Smooth muscle cell (in vitro differentiated cells): ENCODE results near the gene NRF1. TPM values are rescaled to one million over a fixed set of nuclear protein-coding genes. Genes with fewer than 3 reads are reported as not detected.

Experiments used
- DNase-seq: peaks from one replicate; lab custom pipeline; 2025; ENCODE audit not compliant: unreplicated experiment; lab: John Stamatoyannopoulos, UW
- H2AFZ ChIP-seq: fragments of 200-600 bp; sonication (generic); 2 replicates; pipeline ENCODE4 v1.6.0; 2016; ENCODE audit warnings: antibody characterized with exemption, low read depth, mild to moderate bottlenecking
- H3F3A ChIP-seq: fragments of 200-600 bp; sonication (generic); 2 replicates; pipeline ENCODE4 v1.6.0; 2017; ENCODE audit warnings: antibody characterized with exemption, low read depth
- H3K27ac ChIP-seq: fragments of 200-600 bp; sonication (generic); 2 replicates; pipeline ENCODE4 v1.5.1; 2016; ENCODE audit warnings: low read depth, mild to moderate bottlenecking
- H3K27me3 ChIP-seq: fragments of 200-600 bp; sonication (generic); 2 replicates; pipeline ENCODE4 v1.6.1; 2016; ENCODE audit warnings: low read depth, mild to moderate bottlenecking
- H3K36me3 ChIP-seq: fragments of 200-600 bp; sonication (generic); 2 replicates; pipeline ENCODE4 v1.5.1; 2016; ENCODE audit warnings: low read depth
- H3K4me1 ChIP-seq: fragments of 200-600 bp; sonication (generic); 2 replicates; pipeline ENCODE4 v1.5.1; 2016; ENCODE audit warnings: low read depth
- H3K4me2 ChIP-seq: fragments of 200-600 bp; sonication (generic); 2 replicates; pipeline ENCODE4 v1.6.0; 2016; ENCODE audit warnings: mild to moderate bottlenecking
- H3K4me3 ChIP-seq: fragments of 200-600 bp; sonication (generic); 2 replicates; pipeline ENCODE4 v1.5.1; 2016; ENCODE audit warnings: mild to moderate bottlenecking
- H3K79me2 ChIP-seq: fragments of 200-600 bp; sonication (generic); 2 replicates; pipeline ENCODE4 v1.6.0; 2016; ENCODE audit warnings: low read depth, mild to moderate bottlenecking
- H3K9ac ChIP-seq: fragments of 200-600 bp; sonication (generic); 2 replicates; pipeline ENCODE4 v1.6.0; 2016; ENCODE audit warnings: low read depth
- H3K9me3 ChIP-seq: fragments of 200-600 bp; sonication (generic); replicated peaks from 2 replicates; pipeline ENCODE4 v1.5.1; 2016; ENCODE audit warnings: low read depth
- H4K20me1 ChIP-seq: fragments of 200-600 bp; sonication (generic); 2 replicates; pipeline ENCODE4 v1.6.0; 2016; ENCODE audit warnings: low read depth
- CTCF ChIP-seq: fragments of 200-600 bp; sonication (generic); IDR thresholded peaks from 2 replicates; pipeline ENCODE4 v1.5.1; 2017; ENCODE audit warnings: borderline replicate concordance, mild to moderate bottlenecking, antibody characterized with exemption; ENCODE audit not compliant: insufficient read depth, poor library complexity, severe bottlenecking
- WGBS: methylation state at CpG from one replicate; pipeline ENCODE4 v1.1.7; 2016; ENCODE audit warnings: low lambda C conversion rate; 5-methylcytosine and 5-hydroxymethylcytosine counted together
- polyA plus RNA-seq: library from polyadenylated mRNA; unstranded; fragments of >200 nt; fragmentation: Nextera tagmentation; extraction: Ambion mirVana; gene quantifications from 2 replicates; pipeline ENCODE4 v1.2.1, GENCODE V29; 2016
- total RNA-seq: library from RNA; depleted of rRNA; stranded (reverse); fragments of >200 nt; gene quantifications from 2 replicates; pipeline ENCODE4 v1.2.3, GENCODE V29; 2014

Gene NRF1
- total and polyA plus RNA-seq, 2 experiments from 2014 or later: 8.9 to 13.4 TPM

- no peak overlapping the region for H3K9ac ChIP-seq
- H3K4me2 ChIP-seq: no peak overlapping the region
- H3K4me1 ChIP-seq: no peaks in the 10 kb centered on the region
- H3K79me2 ChIP-seq: no peaks in the 10 kb centered on the region
- H4K20me1 ChIP-seq: no peaks in the 10 kb centered on the region
- no peak overlapping the region for H3K27ac ChIP-seq
- no peak for TF ChIP-seq CTCF
- no peaks in the 10 kb centered on the region for H3F3A ChIP-seq
- no peak for DNase-seq
- H3K36me3 ChIP-seq: peaks cover 3% of the 10 kb centered on the region
- 85% methylated on average over 2 of the region's 2 CpGs for WGBS
- H2AFZ ChIP-seq: no peak overlapping the region
- H3K9me3 ChIP-seq: no peaks in the 10 kb centered on the region
- no peaks in the 10 kb centered on the region for H3K27me3 ChIP-seq
- no peak overlapping the region for H3K4me3 ChIP-seq
These were observed 118.0 kb downstream of the NRF1 start for GRCh38 chr7:129729511-129729910.

GRCh38 chr7:129730159-129730558, 118.6 kb downstream of the NRF1 start:
- H2AFZ ChIP-seq: no peak overlapping the region
- 100% methylated on average over 3 of the region's 3 CpGs for WGBS
- no peak for DNase-seq
- no peaks in the 10 kb centered on the region for H3K27me3 ChIP-seq
- H3F3A ChIP-seq: no peaks in the 10 kb centered on the region
- no peaks in the 10 kb centered on the region for H3K36me3 ChIP-seq
- H3K9me3 ChIP-seq: no peaks in the 10 kb centered on the region
- H3K79me2 ChIP-seq: no peaks in the 10 kb centered on the region
- no peaks in the 10 kb centered on the region for H4K20me1 ChIP-seq
- no peak for TF ChIP-seq CTCF
- no peak overlapping the region for H3K27ac ChIP-seq
- H3K4me3 ChIP-seq: no peak overlapping the region
- no peak overlapping the region for H3K4me2 ChIP-seq
- no peak overlapping the region for H3K9ac ChIP-seq
- H3K4me1 ChIP-seq: no peaks in the 10 kb centered on the region

- no peak for DNase-seq
- Histone ChIP-seq H3K4me2 (no peak overlapping the region), H3K9me3 (no peaks in the 10 kb centered on the region), H3F3A (no peaks in the 10 kb centered on the region), H3K27me3 (no peaks in the 10 kb centered on the region), H2AFZ (no peak overlapping the region), H3K36me3 (no peaks in the 10 kb centered on the region), H3K4me1 (no peaks in the 10 kb centered on the region), H3K27ac (no peak overlapping the region), H3K4me3 (no peak overlapping the region), H3K9ac (no peak overlapping the region), H4K20me1 (no peaks in the 10 kb centered on the region), H3K79me2 (no peaks in the 10 kb centered on the region)
- WGBS: 90% methylated on average over 5 of the region's 5 CpGs
- no peak for TF ChIP-seq CTCF
These were observed 122.9 kb downstream of the NRF1 start for GRCh38 chr7:129734400-129734799.

- no peak overlapping the region for H2AFZ ChIP-seq
- 42% methylated on average over 4 of the region's 4 CpGs for WGBS
These were observed 127.9 kb downstream of the NRF1 start for GRCh38 chr7:129739427-129739826.

More at GRCh38 chr7:129739427-129739826, 127.9 kb downstream of the NRF1 start:
- H3K9ac ChIP-seq: no peak overlapping the region
- DNase-seq: no peak
- H3K27ac ChIP-seq: no peak overlapping the region
- H4K20me1 ChIP-seq: no peaks in the 10 kb centered on the region
- no peak for TF ChIP-seq CTCF
- no peak overlapping the region for H3K4me3 ChIP-seq
- no peaks in the 10 kb centered on the region for H3K27me3 ChIP-seq
- no peaks in the 10 kb centered on the region for H3K9me3 ChIP-seq
- no peaks in the 10 kb centered on the region for H3K79me2 ChIP-seq
- H3K36me3 ChIP-seq: no peaks in the 10 kb centered on the region
- H3K4me1 ChIP-seq: peaks cover 9% of the 10 kb centered on the region
- H3F3A ChIP-seq: no peaks in the 10 kb centered on the region
- no peak overlapping the region for H3K4me2 ChIP-seq
